Mesendoderm (in vitro differentiated cells): ENCODE results near the gene CELF5.

Source experiments
- DNase-seq: peaks from one replicate; pipeline ENCODE4 v3.0.0; 2013
- H2AK5ac ChIP-seq: 2 replicates; pipeline ENCODE4 v1.6.1; 2013; ENCODE audit warnings: low read length, inconsistent platforms
- H2BK120ac ChIP-seq: 2 replicates; pipeline ENCODE4 v1.6.1; 2013; ENCODE audit warnings: low read depth, mild to moderate bottlenecking, low read length, moderate library complexity, mixed read lengths
- H2BK15ac ChIP-seq: replicated peaks from 2 replicates; pipeline ENCODE4 v1.6.1; 2013; ENCODE audit warnings: low read depth, mild to moderate bottlenecking, moderate library complexity
- H2BK5ac ChIP-seq: 2 replicates; pipeline ENCODE4 v1.6.1; 2013; ENCODE audit warnings: low read length, inconsistent platforms
- H3K18ac ChIP-seq: 2 replicates; pipeline ENCODE4 v1.6.1; 2013; ENCODE audit warnings: mild to moderate bottlenecking, low read length, mixed read lengths
- H3K23ac ChIP-seq: one replicate; pipeline ENCODE4 v1.6.1; 2013; ENCODE audit warnings: low read length
- H3K27ac ChIP-seq: 2 replicates; pipeline ENCODE4 v1.5.1; 2013; ENCODE audit warnings: low read depth, mild to moderate bottlenecking, inconsistent platforms, low read length, moderate library complexity
- H3K27me3 ChIP-seq: 2 replicates; pipeline ENCODE4 v1.6.1; 2013; ENCODE audit warnings: low read length, control low read depth, mild to moderate bottlenecking, inconsistent platforms; ENCODE audit not compliant: insufficient read depth, poor library complexity
- H3K36me3 ChIP-seq: 2 replicates; pipeline ENCODE4 v1.6.1; 2013; ENCODE audit warnings: low read length, inconsistent platforms; ENCODE audit not compliant: control insufficient read depth, insufficient read depth
- H3K4ac ChIP-seq: one replicate; pipeline ENCODE4 v1.6.1; 2013; ENCODE audit warnings: low read depth, mild to moderate bottlenecking, low read length, moderate library complexity
- H3K4me1 ChIP-seq: 2 replicates; pipeline ENCODE4 v1.6.1; 2013; ENCODE audit warnings: low read depth, low read length, inconsistent platforms; ENCODE audit not compliant: control insufficient read depth
- H3K4me2 ChIP-seq: 2 replicates; pipeline ENCODE4 v1.6.1; 2013; ENCODE audit warnings: low read length
- H3K4me3 ChIP-seq: 2 replicates; pipeline ENCODE4 v1.5.1; 2013; ENCODE audit warnings: mild to moderate bottlenecking, low read length
- H3K56ac ChIP-seq: one replicate; pipeline ENCODE4 v1.6.1; 2013; ENCODE audit warnings: low read length
- H3K79me1 ChIP-seq: 2 replicates; pipeline ENCODE4 v1.6.1; 2013; ENCODE audit warnings: low read length, inconsistent platforms
- H3K79me2 ChIP-seq: 2 replicates; pipeline ENCODE4 v1.6.1; 2013; ENCODE audit warnings: mild to moderate bottlenecking, low read length; ENCODE audit not compliant: control insufficient read depth, insufficient read depth
- H3K9ac ChIP-seq: 2 replicates; pipeline ENCODE4 v1.6.1; 2013; ENCODE audit warnings: low read length, inconsistent platforms
- H4K5ac ChIP-seq: one replicate; pipeline ENCODE4 v1.6.1; 2013; ENCODE audit warnings: low read length
- H4K8ac ChIP-seq: one replicate; pipeline ENCODE4 v1.6.1; 2013; ENCODE audit warnings: low read depth, mild to moderate bottlenecking, control low read depth, low read length, moderate library complexity
- WGBS: extraction: QIAGEN DNeasy Blood & Tissue Kit; methylation state at CpG from one replicate; pipeline ENCODE4 v1.1.7; 2013; ENCODE audit warnings: low lambda C conversion rate, missing lambda C conversion rate; ENCODE audit not compliant: insufficient coverage; ENCODE audit errors: extremely low coverage; 5-methylcytosine and 5-hydroxymethylcytosine counted together

Gene CELF5

DNA sequence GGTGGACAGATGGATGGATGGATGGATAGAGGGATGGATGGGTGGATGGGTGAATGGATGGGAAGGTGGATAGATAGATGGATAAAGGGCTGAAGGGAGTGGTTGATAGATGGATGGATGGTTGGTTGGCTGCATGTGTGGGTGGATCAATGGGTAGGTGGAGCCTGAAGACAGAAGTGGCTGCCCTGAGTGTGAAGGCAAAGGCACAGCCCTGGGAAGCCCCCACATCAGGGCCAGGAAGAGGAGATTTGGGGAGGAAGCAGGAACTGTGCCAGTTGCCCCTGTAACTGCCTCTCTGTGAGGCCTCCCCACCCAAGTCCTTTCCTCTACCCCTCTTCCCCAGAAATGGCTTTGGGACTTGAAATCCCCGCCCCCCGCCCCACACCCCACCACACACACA lies 98.6 kb downstream of the CELF5 start:
- H3K56ac ChIP-seq = no peak overlapping the region
- no peak overlapping the region for H3K4me2 ChIP-seq
- no peak overlapping the region for H3K18ac ChIP-seq
- WGBS = no CpG with 5 or more reads among the region's 2 CpGs
- DNase-seq = no peak
- no peaks in the 10 kb centered on the region for H3K79me2 ChIP-seq
- no peak overlapping the region for H2BK15ac ChIP-seq
- no peaks in the 10 kb centered on the region for H3K36me3 ChIP-seq
- H3K4ac ChIP-seq = no peak overlapping the region
- H3K4me1 ChIP-seq = no peaks in the 10 kb centered on the region
- no peak overlapping the region for H2AK5ac ChIP-seq
- H2BK120ac ChIP-seq = no peak overlapping the region
- no peak overlapping the region for H4K8ac ChIP-seq
- no peak overlapping the region for H3K23ac ChIP-seq
- H4K5ac ChIP-seq = no peak overlapping the region
- H3K79me1 ChIP-seq = no peaks in the 10 kb centered on the region
- no peak overlapping the region for H3K4me3 ChIP-seq
- H3K9ac ChIP-seq = no peak overlapping the region
- H3K27me3 ChIP-seq = no peaks in the 10 kb centered on the region
- no peak overlapping the region for H2BK5ac ChIP-seq
- H3K27ac ChIP-seq = no peak overlapping the region

DNA sequence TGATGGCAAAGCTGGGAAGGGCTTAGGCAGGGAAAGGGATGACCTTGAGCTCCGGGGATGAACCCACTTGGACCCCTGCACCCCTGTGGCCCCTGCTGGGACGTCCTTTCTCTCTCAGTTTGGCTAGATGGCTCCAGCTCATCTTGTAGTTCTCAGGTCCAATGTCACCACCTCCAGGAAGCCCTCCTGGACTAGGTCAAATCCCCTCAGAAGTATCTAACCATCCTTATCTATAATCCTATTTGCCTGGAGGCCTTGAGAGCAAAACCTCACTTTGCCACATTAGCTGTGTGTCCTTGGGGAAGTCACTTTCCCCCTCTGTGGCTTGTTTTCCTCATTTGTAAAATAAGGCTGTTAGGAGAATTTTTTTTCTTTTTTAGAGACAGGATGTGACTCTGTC lies 99.2 kb downstream of the CELF5 start:
- Histone ChIP-seq H3K79me1 (no peaks in the 10 kb centered on the region), H3K4me3 (no peak overlapping the region), H3K36me3 (no peaks in the 10 kb centered on the region), H3K27me3 (no peaks in the 10 kb centered on the region), H4K5ac (no peak overlapping the region), H2BK5ac (no peak overlapping the region), H3K56ac (no peak overlapping the region), H3K9ac (no peak overlapping the region), H3K4me2 (no peak overlapping the region), H3K23ac (no peak overlapping the region), H4K8ac (no peak overlapping the region), H3K79me2 (no peaks in the 10 kb centered on the region), H3K27ac (no peak overlapping the region), H3K18ac (no peak overlapping the region), H3K4me1 (no peaks in the 10 kb centered on the region), H2AK5ac (no peak overlapping the region), H2BK15ac (no peak overlapping the region), H3K4ac (no peak overlapping the region), H2BK120ac (no peak overlapping the region)
- no CpG with 5 or more reads among the region's 2 CpGs for WGBS
- no peak for DNase-seq

DNA sequence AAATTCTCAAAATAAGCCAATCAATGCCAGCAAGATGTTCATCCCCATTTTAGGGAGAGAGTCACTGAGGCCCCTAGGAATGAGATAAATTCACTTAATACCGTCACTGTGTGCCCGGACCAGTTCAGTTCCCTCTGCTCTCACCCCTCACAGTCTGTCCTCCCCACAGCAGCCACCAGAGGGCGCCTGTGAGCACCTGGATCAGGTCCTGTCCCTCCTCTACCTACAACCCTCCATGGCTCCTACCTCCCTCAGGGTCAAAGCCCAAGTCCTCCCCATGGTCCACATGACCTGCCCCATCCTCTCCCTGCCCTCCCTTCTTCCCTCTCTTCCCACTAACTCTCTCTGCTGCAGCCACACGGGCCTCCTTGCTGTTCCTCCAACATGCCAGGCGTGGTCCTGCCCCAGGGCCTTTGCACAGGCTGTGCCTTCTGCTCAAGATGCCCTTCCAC lies 100.0 kb downstream of the CELF5 start:
- Histone ChIP-seq H3K23ac (no peak overlapping the region), H3K79me1 (no peaks in the 10 kb centered on the region), H3K4ac (no peak overlapping the region), H2BK5ac (no peak overlapping the region), H3K4me1 (no peaks in the 10 kb centered on the region), H3K27me3 (no peaks in the 10 kb centered on the region), H3K36me3 (no peaks in the 10 kb centered on the region), H3K56ac (no peak overlapping the region), H3K27ac (no peak overlapping the region), H2BK120ac (no peak overlapping the region), H3K79me2 (no peaks in the 10 kb centered on the region), H3K4me2 (no peak overlapping the region), H2AK5ac (no peak overlapping the region), H4K5ac (no peak overlapping the region), H2BK15ac (no peak overlapping the region), H4K8ac (no peak overlapping the region), H3K4me3 (no peak overlapping the region), H3K9ac (no peak overlapping the region), H3K18ac (no peak overlapping the region)
- WGBS = no CpG with 5 or more reads among the region's 5 CpGs
- peak; percentile 46 for DNase-seq

DNA sequence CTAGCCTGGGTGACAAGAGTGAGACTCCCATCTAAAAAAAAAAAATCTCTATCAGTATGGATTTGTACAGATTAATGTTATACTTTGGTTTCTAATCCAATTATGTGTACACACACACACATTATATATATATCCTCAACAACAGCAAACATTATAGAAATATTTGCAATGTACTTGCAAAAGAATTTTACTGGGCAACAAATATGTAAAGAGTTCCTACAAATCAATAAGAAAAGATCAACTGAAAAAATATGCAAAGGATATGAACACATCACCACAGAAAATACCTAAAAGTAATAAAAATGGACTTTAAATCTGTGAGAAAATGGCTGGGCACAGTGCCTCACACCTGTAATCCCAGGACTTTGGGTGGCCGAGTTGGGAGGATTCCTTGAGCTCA lies 101.0 kb downstream of the CELF5 start:
- no peak for DNase-seq
- H3K56ac ChIP-seq = no peak overlapping the region
- no peak overlapping the region for H3K4me2 ChIP-seq

DNA sequence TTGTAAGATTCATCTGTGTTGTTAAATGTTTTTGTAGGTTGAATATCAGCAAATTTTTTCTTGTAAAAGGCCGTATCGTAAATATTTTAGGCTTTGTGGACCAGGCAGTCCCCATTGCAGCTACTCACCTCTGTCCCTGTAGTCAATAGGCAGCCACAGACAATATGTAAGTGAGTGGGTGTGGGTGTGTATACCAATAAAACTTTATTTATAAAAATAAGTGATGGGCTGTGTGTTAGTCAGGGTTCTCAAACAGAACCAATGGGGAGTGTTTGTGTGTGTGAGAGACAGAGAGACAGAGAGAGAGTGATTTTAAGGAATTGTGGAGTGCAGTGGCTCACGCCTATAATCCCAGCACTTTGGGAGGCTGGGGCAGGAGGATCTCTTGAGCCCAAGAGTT lies 104.3 kb downstream of the CELF5 start:
- no peak overlapping the region for H4K8ac ChIP-seq
- DNase-seq = no peak
- H3K4me3 ChIP-seq = no peak overlapping the region
- H3K27me3 ChIP-seq = no peaks in the 10 kb centered on the region
- H3K9ac ChIP-seq = no peak overlapping the region
- H2BK15ac ChIP-seq = no peak overlapping the region
- H3K23ac ChIP-seq = no peak overlapping the region
- H3K4me2 ChIP-seq = no peak overlapping the region
- no peak overlapping the region for H4K5ac ChIP-seq
- H2BK120ac ChIP-seq = no peak overlapping the region
- H3K56ac ChIP-seq = no peak overlapping the region
- no peak overlapping the region for H3K18ac ChIP-seq
- WGBS = no CpG with 5 or more reads among the region's 3 CpGs
- H3K27ac ChIP-seq = no peak overlapping the region
- no peak overlapping the region for H2BK5ac ChIP-seq
- H3K79me1 ChIP-seq = no peaks in the 10 kb centered on the region
- H3K4me1 ChIP-seq = no peaks in the 10 kb centered on the region
- no peak overlapping the region for H3K4ac ChIP-seq
- H2AK5ac ChIP-seq = no peak overlapping the region
- H3K79me2 ChIP-seq = no peaks in the 10 kb centered on the region
- H3K36me3 ChIP-seq = no peaks in the 10 kb centered on the region

More for the DNA sequence above, 101.0 kb downstream of the CELF5 start:
- Histone ChIP-seq H3K79me1 (no peaks in the 10 kb centered on the region), H3K4ac (no peak overlapping the region), H4K5ac (no peak overlapping the region), H2BK120ac (no peak overlapping the region), H3K18ac (no peak overlapping the region), H3K36me3 (no peaks in the 10 kb centered on the region), H3K27ac (no peak overlapping the region), H3K23ac (no peak overlapping the region), H3K9ac (no peak overlapping the region), H2BK15ac (no peak overlapping the region), H2AK5ac (no peak overlapping the region), H2BK5ac (no peak overlapping the region), H3K4me3 (no peak overlapping the region), H3K4me1 (no peaks in the 10 kb centered on the region), H3K27me3 (no peaks in the 10 kb centered on the region), H4K8ac (no peak overlapping the region), H3K79me2 (no peaks in the 10 kb centered on the region)
- WGBS = no CpG with 5 or more reads among the region's 1 CpG

DNA sequence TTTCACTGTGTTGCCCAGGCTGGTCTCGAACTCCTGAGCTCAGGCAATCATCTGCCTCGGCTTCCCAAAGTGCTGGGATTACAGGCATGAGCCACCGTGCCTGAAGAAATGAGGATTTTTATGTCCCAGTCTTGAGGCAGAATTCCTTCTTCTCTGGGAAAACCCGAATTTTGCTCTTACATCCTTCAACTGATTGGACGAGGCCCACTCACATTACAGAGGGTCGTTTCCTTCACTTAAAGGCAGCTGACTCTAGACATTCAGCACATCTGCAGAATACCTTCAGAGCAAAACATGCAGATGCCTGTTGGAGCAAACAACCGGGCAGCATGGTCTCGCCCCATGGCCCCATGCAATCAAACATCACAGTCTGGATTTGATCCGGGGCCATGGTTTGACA lies 105.6 kb downstream of the CELF5 start:
- no peak for DNase-seq
- Histone ChIP-seq H4K5ac (no peak overlapping the region), H3K27me3 (no peaks in the 10 kb centered on the region), H3K9ac (no peak overlapping the region), H3K56ac (no peak overlapping the region), H3K23ac (no peak overlapping the region), H3K4me1 (no peaks in the 10 kb centered on the region), H2BK120ac (no peak overlapping the region), H2BK15ac (no peak overlapping the region), H3K4me3 (no peak overlapping the region), H4K8ac (no peak overlapping the region), H3K79me1 (no peaks in the 10 kb centered on the region), H2AK5ac (no peak overlapping the region), H3K79me2 (no peaks in the 10 kb centered on the region), H3K27ac (no peak overlapping the region), H3K18ac (no peak overlapping the region), H3K36me3 (no peaks in the 10 kb centered on the region), H3K4me2 (no peak overlapping the region), H2BK5ac (no peak overlapping the region), H3K4ac (no peak overlapping the region)
- no CpG with 5 or more reads among the region's 9 CpGs for WGBS
